K562 (cell line): ENCODE measurements around the gene CCDC85B. TPM values are rescaled to one million over a fixed set of nuclear protein-coding genes. Genes with fewer than 3 reads are reported as not detected.

Experiments used
- SRSF1 ChIP-seq: fragments of 200-400 bp; formaldehyde crosslinking; IDR thresholded peaks from 2 replicates; pipeline ENCODE4 v1.6.1; 2017; ENCODE audit warnings: mild to moderate bottlenecking, low read depth, low read length, moderate library complexity
- WHSC1 ChIP-seq: IDR thresholded peaks from one replicate; pipeline ENCODE4 v1.6.1; 2012; ENCODE audit warnings: low read length, control low read depth, inconsistent platforms
- ZNF277 ChIP-seq: fragments of 250-450 bp; sonication (Bioruptor Pico); IDR thresholded peaks from 2 replicates; pipeline ENCODE4 v1.8.0; 2022; ENCODE audit warnings: inconsistent platforms, mild to moderate bottlenecking, moderate library complexity, borderline replicate concordance
- ZNF318 ChIP-seq, 2 experiments: fragments of 450-650 bp; IDR thresholded peaks; 2 replicates each; pipeline ENCODE4 v1.6.1; 2016; ENCODE audit warnings: mild to moderate bottlenecking in 2 of 2, borderline replicate concordance in 1 of 2, low read depth in 1 of 2, moderate library complexity in 1 of 2
- ZNF551 ChIP-seq: fragments of 250-450 bp; sonication (Bioruptor Pico); IDR thresholded peaks from 2 replicates; pipeline ENCODE4 v1.5.0; 2021; ENCODE audit warnings: mild to moderate bottlenecking, moderate library complexity
- polyA plus RNA-seq, 8 experiments: library from polyadenylated mRNA; depleted of rRNA in 4 of 8; stranded (reverse) in 5 of 8; unstranded in 3 of 8; fragments of >200 nt; fragmentation: Nextera tagmentation in 2 of 8; fragmentation: Illumina TruSeq in 1 of 8; extraction: Ambion mirVana in 2 of 8; extraction: Trizol in 1 of 8; gene quantifications; 2 replicates each; pipeline versions ENCODE4 v1.2.1 to v1.2.3, GENCODE V29; 2011 to 2014; ENCODE audit warnings: inconsistent platforms in 1 of 8, missing spikeins in 1 of 8
- total RNA-seq, 7 experiments: library from RNA; depleted of rRNA in 6 of 7; stranded (reverse); fragments of >200 nt in 6 of 7; fragmentation: Illumina TruSeq in 2 of 7; extraction: Trizol in 2 of 7; gene quantifications; 2 replicates each; pipeline versions ENCODE4 v1.2.1 to v1.2.3, GENCODE V29; 2011 to 2021; ENCODE audit warnings: low replicate concordance in 1 of 7
- TF ChIP-seq, protein P1 (sequence below): fragments of 250-450 bp; sonication (Bioruptor Pico); IDR thresholded peaks from 2 replicates; pipeline ENCODE4 v1.8.0; 2021; ENCODE audit warnings: moderate library complexity, mild to moderate bottlenecking, inconsistent platforms
- TF ChIP-seq, protein P2 (sequence below): sonication (generic); formaldehyde crosslinking; IDR thresholded peaks from 2 replicates; pipeline ENCODE4 v1.8.1; 2023; ENCODE audit warnings: mild to moderate bottlenecking, missing genetic modification reagents

The CCDC85B gene
- total and polyA plus RNA-seq, 9 of the 15 experiments (the other 6 are each of a cell fraction or from before 2014, with no cell fraction given): 0.14 to 138 (median 6.2) TPM

DNA sequence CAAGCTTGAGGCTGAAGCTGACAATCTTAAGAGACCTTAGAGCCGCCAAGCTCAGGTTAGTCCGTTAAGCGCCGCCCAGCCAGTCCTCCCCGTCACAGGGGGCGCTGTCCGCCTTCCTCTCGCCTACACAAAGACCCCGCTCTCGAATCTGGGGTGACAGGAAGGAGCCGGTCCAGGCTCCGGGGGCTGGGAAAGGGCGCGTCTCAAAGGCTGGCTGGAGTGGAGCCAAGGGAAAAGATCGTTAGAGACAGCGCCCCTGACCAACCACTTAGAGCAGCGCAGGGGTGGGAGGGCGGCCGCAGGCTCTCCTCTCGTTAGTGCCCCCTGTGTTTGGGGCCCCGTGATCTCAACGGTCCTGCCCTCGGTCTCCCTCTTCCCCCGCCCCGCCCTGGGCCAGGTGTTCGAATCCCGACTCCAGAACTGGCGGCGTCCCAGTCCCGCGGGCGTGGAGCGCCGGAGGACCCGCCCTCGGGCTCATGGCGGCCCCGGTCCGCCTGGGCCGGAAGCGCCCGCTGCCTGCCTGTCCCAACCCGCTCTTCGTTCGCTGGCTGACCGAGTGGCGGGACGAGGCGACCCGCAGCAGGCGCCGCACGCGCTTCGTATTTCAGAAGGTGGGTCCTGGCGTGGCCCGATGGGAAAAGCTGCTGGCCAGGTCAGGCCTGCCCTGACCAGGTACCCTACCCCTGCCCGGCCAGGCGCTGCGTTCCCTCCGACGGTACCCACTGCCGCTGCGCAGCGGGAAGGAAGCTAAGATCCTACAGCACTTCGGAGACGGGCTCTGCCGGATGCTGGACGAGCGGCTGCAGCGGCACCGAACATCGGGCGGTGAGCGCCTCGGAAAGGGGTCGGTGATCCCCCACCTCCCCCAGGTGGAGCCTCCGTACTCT lies 30.0 kb upstream of the CCDC85B start, which contains the start of gene MUS81 (continued):
- TF ChIP-seq, protein P1, sequence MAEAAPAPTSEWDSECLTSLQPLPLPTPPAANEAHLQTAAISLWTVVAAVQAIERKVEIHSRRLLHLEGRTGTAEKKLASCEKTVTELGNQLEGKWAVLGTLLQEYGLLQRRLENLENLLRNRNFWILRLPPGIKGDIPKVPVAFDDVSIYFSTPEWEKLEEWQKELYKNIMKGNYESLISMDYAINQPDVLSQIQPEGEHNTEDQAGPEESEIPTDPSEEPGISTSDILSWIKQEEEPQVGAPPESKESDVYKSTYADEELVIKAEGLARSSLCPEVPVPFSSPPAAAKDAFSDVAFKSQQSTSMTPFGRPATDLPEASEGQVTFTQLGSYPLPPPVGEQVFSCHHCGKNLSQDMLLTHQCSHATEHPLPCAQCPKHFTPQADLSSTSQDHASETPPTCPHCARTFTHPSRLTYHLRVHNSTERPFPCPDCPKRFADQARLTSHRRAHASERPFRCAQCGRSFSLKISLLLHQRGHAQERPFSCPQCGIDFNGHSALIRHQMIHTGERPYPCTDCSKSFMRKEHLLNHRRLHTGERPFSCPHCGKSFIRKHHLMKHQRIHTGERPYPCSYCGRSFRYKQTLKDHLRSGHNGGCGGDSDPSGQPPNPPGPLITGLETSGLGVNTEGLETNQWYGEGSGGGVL (CRISPR knock-in tag): no peak
- TF ChIP-seq WHSC1 (no peak), ZNF318 (IDR thresholded peaks at IDR 0.05; ENCODE audit: borderline replicate concordance in 1 of 2, low read depth in 1 of 2) (no peak), ZNF277 (CRISPR knock-in tag) (no peak), ZNF551 (CRISPR knock-in tag) (no peak), SRSF1 (no peak)
- TF ChIP-seq, protein P2, sequence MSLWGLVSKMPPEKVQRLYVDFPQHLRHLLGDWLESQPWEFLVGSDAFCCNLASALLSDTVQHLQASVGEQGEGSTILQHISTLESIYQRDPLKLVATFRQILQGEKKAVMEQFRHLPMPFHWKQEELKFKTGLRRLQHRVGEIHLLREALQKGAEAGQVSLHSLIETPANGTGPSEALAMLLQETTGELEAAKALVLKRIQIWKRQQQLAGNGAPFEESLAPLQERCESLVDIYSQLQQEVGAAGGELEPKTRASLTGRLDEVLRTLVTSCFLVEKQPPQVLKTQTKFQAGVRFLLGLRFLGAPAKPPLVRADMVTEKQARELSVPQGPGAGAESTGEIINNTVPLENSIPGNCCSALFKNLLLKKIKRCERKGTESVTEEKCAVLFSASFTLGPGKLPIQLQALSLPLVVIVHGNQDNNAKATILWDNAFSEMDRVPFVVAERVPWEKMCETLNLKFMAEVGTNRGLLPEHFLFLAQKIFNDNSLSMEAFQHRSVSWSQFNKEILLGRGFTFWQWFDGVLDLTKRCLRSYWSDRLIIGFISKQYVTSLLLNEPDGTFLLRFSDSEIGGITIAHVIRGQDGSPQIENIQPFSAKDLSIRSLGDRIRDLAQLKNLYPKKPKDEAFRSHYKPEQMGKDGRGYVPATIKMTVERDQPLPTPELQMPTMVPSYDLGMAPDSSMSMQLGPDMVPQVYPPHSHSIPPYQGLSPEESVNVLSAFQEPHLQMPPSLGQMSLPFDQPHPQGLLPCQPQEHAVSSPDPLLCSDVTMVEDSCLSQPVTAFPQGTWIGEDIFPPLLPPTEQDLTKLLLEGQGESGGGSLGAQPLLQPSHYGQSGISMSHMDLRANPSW (CRISPR knock-in tag): peak; percentile 89; the same call in 1 of the 2 replicates
